GM21723 (cell line): ENCODE measurements around the gene PHTF1.

Experiments
- ATAC-seq: cut with Tn5 transposase; IDR thresholded peaks from one replicate; pipeline ENCODE4 v1.9.1; 2021; ENCODE audit warnings: mild to moderate bottlenecking, moderate library complexity; ENCODE audit not compliant: unreplicated experiment

PHTF1 gene

DNA sequence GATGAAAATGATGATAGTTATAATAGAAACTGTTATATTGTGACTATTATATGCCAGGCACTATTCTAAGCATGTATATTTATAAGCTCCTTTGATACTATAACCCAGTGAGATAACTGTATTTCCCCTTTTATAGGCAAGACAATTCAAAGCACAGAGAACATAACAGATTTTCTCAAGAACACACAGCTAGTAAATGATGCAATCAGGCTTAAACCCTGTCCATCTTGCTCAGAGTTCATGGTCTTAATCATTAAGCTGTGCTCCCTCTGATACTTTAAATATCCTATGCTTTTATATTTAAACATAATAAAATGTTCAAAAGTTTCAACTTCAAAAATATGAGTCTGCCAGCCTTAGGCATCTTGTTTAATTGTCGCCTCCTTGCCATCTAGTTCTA is 88.6 kb downstream of the PHTF1 start:
- no peak for ATAC-seq

GRCh38 chr1:113669988-113670387 is 89.3 kb downstream of the PHTF1 start:
- no peak for ATAC-seq

DNA sequence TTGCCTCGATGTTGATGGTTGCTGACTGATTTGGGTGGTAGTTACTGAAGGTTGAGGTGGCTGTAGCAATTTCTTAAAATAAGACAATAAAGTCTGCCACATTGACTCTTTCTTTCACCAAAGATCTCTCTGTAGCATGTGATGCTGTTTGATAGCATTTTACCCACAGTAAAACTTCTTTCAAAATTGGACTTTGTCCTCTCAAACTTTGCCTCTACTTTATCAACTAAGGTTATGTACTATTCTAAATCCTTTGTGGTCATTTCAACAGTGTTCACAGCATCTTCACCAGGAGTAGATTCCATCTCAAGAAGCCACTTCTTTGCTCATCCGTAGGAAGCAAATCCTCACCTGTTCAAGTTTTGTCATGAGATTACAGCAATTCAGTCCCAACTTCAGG is 93.2 kb downstream of the PHTF1 start:
- no peak for ATAC-seq

GRCh38 chr1:113665071-113665470 is 94.2 kb downstream of the PHTF1 start:
- no peak for ATAC-seq

DNA sequence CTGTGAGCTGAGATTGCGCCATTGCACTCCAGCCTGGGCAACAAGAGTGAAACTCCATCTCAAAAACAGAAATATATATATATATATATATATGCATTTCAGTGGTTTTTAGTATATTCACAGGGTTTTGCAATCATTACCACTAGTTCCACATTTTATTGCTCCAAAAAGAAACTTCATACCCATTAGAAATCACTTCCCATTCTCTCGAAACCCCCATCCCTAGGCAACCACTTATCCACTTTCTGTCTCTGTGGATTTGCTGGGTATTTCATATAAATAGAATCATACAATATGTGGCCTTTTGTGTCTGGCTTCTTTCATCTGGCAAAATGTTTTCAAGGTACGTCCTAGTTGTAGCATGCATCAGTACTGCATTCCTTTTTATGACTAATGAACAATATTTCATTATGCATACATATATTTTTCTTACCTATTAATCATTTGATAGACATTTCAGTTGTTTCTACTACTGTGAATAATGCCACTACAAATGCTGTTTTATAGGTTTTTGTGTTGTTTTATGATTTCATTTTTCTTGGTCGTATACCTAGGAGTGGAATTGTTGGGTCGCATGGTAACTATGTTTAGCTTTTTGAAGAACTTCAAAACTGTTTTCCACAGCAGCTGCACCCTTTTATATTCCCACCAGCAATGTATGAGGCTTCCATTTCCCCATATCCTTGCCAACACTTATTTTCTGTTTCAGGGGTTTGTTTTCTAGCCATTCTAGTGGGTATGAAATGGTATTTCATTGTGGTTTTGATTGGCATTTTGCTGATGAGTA is 95.9 kb downstream of the PHTF1 start:
- ATAC-seq: no peak

DNA sequence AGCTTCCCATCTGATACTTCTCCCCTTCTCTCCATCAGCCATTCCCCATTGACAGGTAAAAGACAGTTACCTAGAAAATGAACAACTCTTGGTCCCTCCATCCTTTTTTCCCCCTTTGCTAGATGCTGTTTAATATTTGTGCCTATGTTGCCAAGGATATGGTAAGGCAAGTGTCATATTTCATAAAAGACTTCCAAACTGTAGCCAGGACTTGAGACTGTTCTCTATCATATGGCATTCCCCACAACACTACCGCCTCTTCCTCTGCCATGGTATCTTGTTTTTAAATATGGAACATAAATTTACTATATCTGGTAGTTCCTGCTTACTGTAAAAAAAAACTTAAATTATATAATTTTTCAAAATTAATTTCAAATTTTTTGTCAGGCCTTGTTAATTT is 97.2 kb downstream of the PHTF1 start:
- ATAC-seq: no peak

GRCh38 chr1:113660088-113660487 is 99.2 kb downstream of the PHTF1 start:
- ATAC-seq: no peak

- no peak for ATAC-seq
These were observed 99.7 kb downstream of the PHTF1 start for GRCh38 chr1:113659556-113659955.

GRCh38 chr1:113659035-113659434 is 100.3 kb downstream of the PHTF1 start:
- ATAC-seq: no peak

- no peak for ATAC-seq
These were observed 101.7 kb downstream of the PHTF1 start for GRCh38 chr1:113657556-113658063.

- no peak for ATAC-seq
These were observed 102.2 kb downstream of the PHTF1 start for GRCh38 chr1:113657126-113657525.

DNA sequence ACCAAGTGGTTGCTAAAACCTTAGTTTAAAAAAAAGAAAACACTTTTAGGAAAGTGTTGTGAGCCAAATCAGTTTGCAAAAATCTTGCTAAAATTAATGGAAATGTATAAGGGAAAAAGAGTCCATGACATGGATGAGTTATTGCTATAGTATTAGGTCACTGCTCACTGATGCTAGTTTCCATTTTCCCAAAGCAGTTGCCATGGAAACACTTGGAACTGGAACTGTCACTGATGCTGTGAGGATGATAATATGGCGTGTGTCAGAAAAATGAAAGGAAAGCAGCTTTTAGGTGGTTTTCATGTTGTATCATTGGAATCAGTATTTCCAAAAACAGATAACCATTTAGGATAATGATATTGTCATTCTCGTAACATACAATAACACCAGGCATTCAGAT is 104.4 kb downstream of the PHTF1 start:
- ATAC-seq: no peak

DNA sequence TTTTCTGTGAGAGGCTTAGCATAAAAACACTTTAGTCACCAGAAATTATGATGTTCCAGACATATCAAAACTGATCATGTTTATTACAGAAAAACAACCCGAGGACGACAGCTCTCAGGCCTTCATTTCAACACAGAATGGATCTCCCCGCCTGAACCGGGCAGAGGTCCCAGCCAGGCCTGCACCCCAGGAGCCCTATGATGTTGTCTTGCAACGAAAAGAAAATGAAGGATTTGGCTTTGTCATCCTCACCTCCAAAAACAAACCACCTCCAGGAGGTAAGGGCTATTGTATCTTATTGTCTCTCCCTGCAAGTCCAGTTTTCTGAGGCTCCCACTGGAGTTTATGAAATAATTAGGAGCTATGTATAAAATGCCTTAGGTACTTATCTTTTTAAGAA is 105.5 kb downstream of the PHTF1 start:
- no peak for ATAC-seq

- ATAC-seq: no peak
These were observed 106.5 kb downstream of the PHTF1 start for GRCh38 chr1:113652771-113653170.

DNA sequence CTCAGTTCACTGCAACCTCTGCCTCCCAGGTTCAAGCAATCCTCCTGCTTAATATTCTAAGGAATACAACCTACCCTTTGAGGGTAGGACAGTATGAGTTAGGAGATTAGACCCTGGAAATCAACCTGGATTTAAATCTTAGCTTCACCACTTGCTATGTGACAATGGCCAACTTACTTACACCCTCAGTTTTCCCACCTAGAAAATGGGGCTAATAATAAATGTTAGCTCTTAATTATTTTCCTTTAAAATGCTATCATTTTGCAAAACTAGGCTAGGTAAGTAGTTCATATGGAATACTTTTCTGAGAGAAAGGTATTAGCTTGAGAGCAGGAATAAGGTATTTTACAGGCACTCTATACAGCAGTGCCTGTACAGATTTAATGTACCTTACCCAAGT is 110.8 kb downstream of the PHTF1 start:
- no peak for ATAC-seq

DNA sequence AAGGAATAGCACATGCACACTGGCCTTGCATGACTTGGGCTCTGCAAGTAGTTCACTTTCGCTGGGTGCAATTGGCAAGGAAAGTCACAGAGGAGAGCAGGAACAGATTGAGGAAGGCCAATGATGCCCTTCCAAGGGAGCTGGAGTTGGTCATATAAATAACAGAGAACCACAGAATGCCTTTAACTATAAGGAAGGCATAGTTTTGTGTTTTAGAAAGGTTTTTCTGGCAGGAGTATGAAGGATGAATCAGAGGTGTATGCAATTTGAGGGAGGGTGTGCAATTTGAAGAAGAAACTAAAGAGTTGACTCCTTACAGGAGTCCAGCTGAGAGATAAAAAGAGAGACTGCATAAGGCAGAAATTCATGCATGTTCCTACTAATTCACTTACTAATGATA is 112.1 kb downstream of the PHTF1 start:
- no peak for ATAC-seq
